Adrenal gland (tissue), 5 donors: ENCODE data around the gene RIBC1.

ENCODE experiments used
- CTCF ChIP-seq, 6 experiments: fragments of 450-650 bp in 4 of 6; fragments of 200-600 bp in 2 of 6; sonication (generic) in 1 of 6; IDR thresholded peaks; 1 replicate in 5 of 6; 2 replicates in 1 of 6; pipeline versions ENCODE4 v1.5.1 to v1.8.0; 2016 to 2021; ENCODE audit warnings: antibody characterized with exemption in 6 of 6, mild to moderate bottlenecking in 2 of 6, moderate library complexity in 1 of 6
- POLR2A ChIP-seq, 2 donors: fragments of 450-650 bp; IDR thresholded peaks; one replicate each; pipeline ENCODE4 v1.6.1; 2017; ENCODE audit warnings: antibody characterized with exemption in 2 of 2, mild to moderate bottlenecking in 2 of 2, moderate library complexity in 1 of 2
- donor health status: DM: no; HTN: no; CAD: no.

GRCh38 chrX:53421772-53422085, 944 bp upstream of the RIBC1 start:
- no peak for TF ChIP-seq CTCF (IDR thresholded peaks at IDR 0.05)
- no peak for TF ChIP-seq POLR2A (IDR thresholded peaks at IDR 0.05)
